ENCODE measurements around the gene RGS12.

RGS12 gene

GRCh38 chr4:3284734-3285557, 7.9 kb upstream of the RGS12 start:
- no peak for DNase-seq

DNA sequence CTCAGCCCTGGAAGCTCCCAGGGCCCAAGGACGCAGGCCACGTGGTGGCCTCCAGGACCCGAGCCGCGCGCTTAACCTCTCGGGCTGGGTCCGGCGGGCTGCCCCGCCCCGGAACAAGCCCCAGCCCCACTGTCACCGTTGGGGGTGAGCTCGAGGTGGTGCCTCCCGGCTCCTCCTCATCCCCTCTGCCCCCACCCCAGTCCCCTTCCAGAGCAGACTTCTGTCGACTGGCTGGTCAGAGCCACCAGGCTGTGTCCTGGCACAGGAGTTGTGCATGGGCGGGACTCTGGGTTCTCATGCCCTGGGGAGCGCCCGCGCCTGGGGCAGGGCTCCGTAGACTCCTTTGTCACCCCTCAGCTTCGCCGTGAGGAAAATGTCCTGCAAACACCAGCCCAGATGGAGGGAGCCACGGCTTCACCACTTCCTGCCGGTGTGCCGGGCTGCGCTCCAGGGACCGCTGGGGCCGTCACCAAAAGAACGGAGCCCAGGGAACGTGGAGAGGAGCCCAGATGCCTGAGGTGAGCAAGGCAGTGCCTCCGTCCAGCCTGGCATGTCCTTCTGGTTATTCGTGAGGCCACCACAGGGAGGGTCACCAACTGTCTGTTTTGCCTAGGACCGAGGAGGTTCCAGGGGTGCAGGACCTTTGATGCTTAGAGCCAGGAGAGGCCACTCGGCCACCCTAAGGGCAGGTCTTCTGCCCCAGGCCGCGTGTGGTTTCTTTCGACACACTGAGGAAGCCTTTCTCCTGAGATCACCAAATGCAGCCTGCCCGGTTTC, 7.1 kb upstream of the RGS12 start:
- DNase-seq, result no peak

DNA sequence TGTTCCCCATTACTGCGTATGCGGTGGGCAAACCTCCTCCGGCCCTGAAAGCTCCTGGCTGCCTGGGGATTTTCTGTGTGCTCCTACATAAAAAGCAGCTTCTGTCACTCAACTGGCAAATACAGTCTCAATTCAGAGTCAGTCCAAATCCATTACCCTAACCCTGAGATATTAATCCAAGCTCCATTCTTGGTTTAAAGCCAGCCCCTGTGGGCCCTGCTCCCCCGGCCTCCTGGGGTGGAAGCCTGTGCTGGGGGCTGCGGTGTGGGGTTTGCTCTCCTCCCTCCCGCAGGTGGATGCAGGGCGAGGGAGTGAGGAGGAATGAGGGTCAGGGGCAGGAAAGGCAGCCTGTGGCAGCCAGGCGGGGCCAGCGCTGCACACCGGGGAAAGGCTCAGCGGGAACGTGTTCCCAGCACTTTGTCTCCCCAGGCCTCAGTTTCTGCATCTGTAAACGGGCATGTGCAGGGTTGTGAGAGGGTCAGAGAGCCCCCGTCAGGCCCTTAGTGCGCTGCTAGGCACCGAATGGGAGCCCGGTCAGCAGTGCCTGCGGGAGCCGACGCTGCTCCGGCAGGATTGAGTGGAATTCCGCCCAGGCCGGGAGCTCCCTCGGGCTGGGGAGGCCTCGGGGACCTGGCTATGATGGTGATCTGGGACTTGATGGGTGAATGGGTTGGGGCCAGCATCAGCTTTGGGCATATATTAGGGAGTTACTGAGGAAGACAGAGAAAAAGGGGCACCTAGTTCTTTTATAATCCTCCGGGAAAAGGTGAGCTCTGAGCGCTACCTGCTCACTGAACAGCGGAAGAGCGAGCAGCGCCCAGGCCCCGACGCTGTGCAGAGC, 6.3 kb upstream of the RGS12 start:
- no peak for DNase-seq

DNA sequence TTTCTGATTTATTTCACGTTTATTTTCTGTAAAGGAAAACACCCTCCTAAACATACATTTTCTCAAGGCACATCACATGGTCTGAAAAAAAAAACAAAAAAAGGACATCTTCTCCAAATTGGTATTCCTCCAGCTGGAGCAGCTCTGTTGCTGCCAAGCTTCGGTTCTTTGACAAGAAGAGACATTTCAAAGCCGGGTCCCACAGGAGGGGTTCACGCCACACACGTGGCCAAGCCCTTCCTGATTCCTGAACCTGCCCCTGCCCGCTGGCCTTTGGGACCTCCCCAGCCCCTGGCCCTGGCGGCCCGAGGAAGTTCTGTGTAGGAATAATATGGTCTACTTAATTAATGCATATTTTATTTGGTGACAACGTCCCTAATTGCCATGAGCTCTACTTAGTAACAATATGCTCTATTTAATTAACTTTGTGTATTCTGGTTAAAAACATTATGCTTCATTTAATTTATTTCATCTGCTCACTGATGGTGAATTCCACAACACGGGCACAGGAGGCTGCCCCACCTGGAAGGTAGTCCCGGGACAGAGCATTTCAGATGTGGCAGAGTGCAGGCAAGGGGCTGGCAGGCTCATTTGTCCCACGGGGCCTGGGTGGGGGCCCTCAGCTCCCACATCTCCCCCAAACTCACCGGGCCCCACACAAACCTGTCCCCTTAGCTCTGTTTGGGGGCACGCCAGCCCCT, 5.4 kb upstream of the RGS12 start:
- DNase-seq, result no peak

DNA sequence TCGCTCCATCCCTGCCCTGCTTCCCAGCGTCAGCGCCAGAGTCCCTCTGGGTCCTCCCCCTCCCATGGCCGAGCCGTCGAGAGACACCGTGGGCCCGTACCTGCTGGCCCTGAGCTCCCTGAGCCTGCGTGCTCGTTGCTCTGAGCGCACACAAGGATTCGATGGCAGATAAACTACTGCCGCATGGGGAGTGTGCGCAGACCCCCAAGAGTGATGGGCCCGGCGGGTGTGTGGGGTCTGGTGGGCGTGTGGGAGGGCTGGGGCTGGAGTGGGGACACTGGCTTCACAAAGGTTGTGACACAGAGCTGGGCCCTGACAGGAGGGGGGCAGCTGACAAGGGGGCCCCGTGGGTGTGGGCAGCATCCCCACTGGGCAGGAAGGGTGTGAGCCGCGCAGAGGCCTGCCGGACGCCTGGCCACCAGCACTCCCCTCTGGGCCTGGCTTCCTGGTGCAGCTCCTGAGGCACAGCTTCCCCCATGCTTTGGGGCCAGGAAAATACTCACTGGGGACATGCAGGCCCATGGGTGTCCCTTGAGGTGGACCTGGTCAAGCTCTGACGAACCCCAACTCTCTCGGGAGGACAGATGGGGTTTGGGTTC, 4.8 kb upstream of the RGS12 start:
- no peak for DNase-seq

DNA sequence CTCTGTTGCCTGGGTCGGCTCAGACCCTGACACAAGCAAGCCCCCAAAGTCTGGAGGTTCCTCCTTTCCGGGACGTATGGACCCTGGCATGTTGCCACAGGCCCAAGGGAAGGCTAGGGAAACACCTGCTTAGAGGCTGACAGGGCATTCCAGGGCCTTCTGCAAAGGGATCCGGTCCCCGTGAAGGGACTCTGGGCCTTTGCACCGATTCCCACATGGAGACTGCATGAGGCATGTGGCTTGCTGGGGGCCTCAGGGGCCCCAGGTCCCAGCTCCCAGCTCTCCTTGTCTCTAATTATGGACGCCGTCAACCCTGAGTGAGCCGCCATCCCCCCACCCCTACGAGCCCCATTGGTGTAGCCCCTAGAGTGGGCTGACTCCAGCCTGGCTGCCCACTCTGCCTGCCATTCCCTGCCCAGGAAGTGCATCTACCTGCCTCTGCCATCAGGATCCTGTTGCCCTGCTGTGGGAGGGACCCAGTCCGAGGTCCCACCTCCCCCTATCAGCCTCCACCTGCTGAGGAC, 4.2 kb upstream of the RGS12 start:
- no peak for DNase-seq

DNA sequence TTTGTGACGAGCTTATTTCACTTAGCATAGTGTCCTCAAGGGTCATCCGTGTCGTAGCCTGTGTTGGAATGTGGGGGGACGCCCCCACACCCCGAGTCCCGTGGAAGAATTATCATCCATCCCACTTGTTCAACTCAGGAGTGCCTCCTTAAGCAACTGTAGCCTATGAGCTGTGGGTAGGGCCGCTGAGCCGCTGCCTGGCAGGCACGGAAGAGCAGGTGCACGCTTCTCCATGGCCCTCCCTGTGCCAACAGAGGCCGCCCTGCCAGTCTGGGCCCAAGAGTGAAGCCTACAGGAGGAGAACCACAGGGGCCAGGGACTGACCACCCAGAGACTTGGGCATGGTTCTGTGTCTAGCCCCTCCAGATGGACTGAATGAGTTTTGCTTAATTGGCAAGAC, 2.3 kb upstream of the RGS12 start:
- DNase-seq, result no peak

GRCh38 chr4:3290889-3291321, 1.9 kb upstream of the RGS12 start:
- DNase-seq, result no peak

DNA sequence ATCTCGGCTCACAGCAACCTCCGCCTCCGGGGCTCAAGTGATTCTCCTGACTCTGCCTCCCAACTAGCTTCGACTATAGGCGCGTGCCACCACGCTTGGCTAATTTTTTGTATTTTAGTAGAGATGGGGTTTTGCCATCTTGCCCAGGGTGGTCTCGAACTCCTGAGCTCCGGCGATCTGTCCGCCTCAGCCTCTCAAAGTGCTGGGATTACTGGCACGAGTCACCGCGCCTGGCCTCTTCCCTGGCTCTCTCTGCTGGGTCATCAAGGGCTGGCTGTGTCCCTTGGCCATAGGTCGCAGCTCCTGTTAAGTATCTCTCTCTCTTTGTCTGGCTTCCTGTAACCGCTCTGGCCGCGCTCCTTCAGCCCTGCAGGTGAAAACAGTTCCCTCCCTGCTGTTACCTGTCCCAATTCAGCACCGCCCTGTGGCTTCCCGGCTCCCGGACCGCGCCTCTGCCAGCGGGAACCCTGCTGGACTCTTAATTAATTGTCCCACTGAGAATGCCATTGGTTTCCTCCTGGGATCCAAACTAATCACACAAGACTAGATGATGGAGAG, 1.3 kb upstream of the RGS12 start:
- DNase-seq, result no peak

DNA sequence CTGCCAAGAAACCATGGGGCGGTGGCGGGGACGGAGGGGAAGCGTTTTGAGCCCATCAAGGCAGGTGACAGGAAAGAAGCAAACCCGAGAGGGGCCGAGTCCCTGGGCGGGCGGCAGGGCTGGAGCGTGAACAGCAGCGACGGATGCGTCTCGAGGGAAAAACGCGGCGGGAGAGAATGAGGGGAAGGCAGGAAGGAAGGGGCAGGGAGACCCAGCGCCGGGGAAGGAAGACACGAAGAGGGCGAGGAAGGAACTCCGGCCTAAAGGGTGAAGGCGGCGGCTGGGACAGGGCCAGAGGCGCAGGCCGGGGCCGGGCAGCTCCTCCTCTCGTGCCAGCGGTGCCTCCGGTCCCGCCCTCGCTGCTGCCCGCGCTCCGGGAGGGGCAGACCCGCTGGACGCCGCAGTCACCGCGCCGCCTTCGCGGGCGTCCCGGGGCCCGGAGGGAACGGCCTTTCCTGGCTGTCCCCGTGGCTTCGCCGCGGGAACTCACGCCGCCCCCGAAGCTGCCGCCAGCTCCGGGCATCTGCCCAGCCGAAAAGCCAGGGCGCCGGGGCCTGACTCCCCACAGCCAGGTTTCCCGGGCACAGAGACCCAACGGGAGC, 751 bp upstream of the RGS12 start:
- no peak for DNase-seq

DNA sequence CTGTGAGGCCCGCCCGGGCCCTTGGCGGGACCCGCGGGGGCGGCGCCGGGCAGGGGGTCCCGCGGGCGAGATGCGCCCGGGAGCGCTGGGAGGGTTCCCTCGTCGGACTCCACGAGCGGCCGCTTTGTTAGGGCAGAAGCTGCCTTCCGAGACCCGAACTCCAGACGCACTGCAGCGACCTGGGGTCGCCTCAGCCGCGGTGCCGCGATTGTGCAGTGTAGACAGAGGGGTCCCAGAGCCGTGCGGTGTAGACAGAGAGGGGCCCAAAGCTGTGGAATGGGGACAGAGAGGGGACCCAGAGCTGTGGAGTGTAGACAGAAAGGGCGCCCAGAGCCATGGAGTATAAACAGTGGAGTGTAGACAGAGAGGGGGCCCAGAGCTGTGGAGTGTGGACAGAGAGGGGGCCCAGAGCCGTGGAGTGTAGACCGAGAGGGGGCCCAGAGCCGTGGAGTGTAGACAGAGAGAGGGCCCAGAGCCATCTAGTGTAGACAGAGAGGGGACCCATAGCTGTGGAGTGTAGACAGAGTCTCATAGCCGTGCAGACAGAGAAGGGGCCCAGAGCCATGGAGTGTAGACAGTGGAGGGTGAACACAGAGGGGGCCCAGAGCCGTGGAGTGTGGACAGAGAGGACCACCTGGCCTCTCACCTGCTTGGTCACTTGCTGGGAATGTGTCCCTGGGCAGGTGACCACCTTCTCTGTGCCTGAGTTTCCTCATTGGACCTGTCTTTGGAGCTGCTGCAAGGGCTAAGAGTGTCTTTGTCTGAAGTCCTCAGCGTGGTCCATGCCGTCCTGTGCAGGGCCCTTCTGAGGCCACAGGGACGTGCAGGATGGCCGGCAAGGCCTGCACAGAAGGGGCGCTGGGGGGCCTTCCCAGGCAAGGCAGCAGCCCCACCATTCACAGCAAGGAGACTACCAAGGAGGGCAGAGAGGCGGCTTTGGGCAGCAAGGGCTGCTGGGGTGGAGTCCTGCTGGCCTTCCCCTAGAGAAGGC, 875 bp downstream of the RGS12 start:
- DNase-seq, result no peak

DNA sequence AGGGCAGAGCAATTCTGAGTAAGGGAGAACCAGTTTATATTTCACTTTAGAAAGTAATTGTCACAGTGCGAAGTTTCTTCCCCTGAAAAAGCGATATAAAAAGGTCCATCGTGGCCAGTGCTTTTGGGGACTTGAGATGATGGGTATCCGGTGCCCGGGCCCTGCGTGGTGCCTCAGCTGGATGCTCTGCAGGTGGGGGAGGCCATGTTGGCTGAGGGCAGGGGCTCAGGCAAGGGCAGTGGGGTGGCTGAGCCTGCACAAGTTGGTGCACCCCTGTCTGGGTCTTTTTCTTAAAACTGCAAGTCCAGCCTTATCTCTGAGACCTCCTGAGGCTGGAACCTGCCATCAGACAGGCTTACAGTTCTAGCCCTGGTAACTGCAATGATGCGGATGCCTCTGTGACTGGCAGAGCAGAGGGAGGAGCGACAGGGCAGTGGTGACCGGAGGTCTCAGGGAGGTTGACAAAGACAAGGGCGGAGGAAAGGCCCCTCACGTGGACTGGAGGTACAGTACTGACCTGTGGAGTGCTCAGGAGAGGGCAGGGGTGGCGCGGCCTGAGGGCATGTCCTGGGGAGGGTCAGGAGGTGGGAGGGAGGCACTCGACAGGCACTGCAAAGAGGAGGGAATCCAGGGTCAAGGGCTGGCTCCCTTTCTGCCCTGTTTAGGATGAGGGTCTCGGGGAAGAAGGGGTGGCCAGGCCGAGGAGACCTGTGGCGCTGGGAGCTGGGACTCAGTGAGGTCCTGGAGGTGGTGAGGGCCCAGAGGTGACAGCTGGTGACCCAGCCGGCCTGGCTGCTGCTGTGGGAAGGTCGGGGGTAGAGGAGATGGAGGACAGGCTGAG, 1.8 kb downstream of the RGS12 start:
- DNase-seq, result no peak

DNA sequence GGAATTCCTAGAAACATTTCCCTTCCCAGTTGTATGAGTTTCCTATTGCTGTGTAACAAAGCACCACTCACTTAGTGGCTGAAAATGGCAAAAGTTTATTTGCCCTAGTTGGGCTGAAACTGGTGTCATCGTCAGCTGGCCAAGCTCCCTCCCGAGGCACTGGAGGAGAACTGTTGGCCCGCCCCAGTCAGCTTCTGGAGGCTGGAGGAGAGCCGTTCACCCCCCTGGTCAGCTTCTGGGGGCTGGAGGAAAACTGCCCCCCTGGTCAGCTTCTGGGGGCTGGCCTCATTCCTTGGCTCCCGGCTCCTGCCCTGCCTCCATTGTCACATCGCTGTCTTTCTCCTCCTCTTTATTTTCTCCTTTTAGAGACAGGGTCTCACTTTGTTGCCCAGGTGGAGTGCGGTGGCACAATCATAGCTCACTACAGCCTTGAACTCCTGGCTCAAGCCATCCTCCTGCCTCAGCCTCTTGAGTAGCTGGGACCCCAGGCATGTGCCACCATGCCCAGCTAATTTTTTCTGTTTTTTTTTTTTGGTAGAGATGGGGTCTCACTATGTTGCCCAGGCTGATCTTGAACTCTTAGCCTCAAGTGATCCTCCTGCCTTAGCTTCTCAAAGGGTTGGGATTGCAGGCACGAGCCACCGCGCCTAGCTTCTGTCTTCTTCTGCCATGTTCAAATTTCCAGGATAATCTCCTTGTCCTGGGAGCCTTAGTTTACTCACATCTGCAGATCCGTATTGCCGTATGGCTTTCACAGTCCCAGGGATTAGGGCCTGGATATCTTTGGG, 3.2 kb downstream of the RGS12 start:
- DNase-seq, result no peak

DNA sequence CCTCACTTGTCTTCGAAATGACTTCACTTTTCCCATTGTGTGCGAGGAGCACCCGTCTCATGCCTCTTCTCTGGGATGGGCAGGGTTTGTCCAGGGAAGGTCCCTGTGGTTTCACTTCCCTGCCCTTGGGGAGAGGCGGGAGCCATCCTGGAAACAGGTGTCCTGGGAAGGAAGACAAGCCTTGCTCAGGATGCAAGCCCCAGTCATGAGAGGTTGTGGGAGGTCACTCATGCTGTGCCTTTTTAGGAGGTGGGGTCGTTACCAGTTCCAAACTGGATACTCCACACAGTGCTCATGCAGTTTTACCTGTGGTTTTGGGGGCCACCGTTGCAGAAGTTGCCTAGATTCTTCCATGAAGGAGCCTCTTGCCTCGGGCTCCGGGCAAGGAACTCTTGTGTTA, 3.8 kb downstream of the RGS12 start:
- no peak for DNase-seq

DNA sequence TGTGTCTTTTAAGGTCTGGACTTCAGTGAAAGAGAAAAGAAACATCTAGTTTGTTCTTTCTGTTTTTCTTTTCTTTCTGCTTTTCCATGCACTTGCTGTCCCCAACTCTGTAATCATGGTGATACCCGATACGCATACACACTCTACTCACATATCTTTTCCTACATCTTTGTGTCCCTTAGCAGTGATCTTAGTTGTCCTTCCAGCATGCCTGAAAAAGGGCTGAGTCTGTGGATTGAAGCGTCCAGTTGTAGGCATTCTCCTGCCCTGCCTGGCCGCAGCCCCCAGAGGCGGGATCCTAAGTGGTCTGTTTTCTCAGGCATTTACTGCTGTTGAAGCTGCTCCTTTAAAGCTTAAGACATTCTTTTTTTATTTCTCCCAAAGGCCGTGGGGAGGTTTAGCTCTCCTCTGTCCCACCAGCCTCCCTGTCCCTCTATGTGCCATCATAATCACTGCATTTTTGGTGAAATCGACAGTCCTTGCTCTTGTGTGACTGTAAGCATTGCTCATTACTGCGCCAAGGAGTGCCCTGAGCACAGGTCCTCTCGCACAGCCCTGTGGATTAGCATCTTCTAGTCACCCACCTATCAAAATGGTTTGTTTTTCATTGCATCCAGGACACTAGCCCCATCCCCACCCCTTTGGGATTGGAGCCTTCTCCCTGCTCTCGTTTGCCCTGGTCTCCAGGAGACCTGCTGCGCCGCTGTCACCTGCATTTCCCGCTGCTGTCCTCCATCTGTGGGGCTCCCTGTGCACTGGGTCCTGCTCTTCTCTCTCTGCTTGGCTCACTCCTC, 4.4 kb downstream of the RGS12 start:
- DNase-seq, result no peak

DNA sequence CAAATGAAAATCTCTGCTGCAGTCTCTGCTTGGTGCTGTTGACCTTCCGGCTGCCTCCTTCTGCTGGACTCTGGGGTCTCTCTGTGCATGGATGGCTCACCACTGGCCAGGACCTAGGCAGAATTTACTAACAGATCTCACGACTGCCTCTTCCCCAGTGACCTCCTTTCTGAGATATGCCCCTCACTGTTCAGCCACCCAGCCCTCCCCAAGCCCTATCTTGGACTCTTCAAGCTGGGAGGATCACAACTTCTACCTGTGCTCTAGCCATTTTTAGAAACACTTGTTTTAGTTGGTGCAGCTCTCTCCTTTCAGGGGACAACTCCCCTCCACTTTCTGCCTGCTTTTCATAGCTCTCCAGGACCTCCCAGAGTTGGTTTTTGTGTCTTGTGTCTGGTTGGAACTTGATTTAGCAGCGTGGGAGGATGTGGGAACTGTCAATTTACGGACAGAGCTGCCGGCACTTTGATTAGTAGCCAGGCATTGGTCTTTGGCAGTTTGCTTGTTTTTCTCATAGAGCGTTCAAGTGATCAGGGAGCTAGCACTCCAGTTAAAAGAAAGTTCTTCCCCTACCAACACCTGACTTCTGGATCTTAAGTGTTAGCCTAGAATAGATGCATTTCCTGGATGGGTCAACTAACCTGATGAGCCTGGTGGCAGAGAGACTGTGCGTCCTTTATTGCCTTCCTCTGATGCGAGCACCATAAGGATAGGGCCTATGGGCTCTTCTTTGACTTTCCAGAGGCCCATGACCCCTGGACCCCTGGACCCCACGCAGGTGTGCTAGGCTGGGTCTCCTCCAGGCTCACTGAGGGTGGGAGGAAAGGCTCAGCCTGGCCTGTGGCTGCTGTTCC, 6.5 kb downstream of the RGS12 start:
- no peak for DNase-seq
